Hematopoietic multipotent progenitor cell treated with erythropoietin and hydrocortisone succinate and interleukin-3 and kit ligand, for 6 days (in vitro differentiated cells): ENCODE measurements around the gene INPP5D.

Experiments
- DNase-seq: peaks from one replicate; pipeline ENCODE4 v3.0.0-alpha.2; 2015

INPP5D gene

DNA sequence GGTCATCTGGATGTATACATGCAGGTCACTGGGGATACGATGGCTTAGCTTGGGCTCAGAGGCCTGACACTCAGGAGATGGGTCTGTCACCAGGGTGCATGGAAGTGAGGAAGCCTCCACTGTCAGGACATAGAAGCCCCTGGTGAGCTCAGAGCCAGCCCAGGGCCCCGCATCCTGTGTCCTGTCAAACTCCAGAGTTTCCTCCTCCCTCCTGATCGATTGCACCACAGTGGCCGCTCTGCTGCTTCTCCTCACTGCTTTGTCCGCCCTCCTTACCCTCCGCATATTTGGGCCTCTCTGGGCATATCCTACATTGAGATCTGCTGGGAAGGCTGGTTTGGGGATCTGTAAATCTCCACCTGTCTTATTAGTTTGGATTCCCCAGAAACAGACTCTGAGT, 153.8 kb downstream of the INPP5D start:
- DNase-seq = no peak

DNA sequence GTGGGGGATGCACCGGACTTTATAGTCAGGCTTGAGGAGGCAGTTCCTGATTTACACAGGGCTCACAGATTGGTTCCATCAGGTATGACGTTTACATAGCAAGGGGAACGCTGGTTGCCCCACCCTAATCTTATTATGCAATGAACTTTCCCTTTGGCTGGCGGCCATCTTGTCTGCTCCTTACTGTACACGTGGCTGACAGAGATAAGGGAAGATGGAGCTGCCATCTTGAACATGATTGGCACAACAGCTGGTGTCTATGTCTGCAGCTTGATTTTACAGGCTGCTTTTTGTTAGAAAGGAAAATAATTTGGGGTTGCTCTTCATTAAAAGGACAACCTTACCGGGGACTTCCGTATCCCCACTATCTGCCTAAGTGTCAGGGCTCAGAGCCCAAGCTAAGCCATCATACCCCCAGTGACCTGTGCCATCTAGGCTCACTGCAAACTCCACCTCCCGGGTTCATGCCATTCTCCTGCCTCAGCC, 157.8 kb downstream of the INPP5D start:
- peak; percentile 97 for DNase-seq

DNA sequence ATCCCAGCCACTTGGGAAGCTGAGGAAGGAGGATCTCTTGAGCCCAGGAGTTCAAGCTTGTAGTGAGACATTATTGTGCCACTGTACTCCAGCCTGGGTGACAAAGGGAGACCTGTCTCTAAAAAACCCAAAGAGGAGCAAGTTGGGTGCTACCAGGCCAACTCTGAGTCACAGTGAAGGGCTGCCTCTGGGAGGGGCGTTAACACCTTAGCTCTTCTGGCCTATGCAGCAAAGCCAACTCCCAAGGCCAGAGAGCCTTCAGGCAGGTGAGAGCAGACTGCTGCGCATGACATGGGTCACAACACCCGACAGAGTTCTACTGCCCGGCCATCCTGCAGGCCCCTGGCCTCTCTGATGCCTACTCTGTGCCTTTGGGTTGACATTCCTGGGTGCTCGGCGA, 158.7 kb downstream of the INPP5D start:
- no peak for DNase-seq

DNA sequence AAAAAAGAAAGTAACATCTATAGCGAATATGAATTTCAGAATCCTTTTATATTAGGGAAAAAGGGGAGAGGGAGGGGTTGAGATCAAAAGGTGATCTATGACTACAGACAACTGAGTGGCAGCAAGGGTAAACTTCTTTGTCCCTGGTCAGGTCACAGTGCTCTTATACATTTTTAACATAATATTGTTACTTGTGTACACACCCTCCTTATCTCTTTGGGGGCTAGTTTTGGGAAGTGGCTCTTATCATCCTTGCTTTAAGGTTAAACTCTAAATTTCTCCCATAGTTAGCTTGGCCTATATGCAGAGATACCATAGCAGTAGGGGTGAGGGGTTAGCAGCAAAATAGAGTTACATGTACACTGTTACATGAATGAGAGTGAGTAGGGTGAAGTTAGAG, 159.7 kb downstream of the INPP5D start:
- DNase-seq = peak; percentile 62

DNA sequence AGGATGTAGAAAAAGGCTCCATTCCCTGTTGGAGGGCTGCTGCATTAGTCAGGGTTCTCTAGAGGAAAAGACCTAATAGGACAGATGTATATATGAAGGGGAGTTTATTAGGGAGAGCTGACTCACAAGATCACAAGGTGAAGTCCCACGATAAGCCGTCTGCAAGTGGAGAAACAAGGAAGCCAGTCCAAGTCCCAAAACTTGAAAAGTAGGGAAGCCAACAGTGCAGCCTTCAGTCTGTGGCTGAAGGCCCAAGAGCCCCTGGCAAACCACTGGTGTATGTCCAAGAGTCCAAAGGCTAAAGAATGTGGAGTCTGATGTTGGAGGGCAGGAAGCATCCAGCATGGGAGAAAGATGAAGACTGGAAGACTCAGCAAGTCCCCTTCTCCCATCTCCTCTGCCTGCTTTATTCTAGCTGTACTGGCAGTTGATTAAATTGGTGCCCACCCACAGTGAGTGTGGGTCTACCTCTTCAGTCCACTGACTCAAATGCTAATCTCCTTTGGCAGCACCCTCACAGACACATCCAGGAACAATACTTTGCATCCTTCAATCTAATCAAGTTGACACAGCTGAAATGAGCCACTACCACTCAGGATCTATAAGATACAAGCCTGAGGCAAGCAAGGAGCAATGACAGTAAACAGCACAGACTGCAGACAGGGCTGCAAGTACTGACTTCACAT, 161.4 kb downstream of the INPP5D start:
- DNase-seq = peak; percentile 70

DNA sequence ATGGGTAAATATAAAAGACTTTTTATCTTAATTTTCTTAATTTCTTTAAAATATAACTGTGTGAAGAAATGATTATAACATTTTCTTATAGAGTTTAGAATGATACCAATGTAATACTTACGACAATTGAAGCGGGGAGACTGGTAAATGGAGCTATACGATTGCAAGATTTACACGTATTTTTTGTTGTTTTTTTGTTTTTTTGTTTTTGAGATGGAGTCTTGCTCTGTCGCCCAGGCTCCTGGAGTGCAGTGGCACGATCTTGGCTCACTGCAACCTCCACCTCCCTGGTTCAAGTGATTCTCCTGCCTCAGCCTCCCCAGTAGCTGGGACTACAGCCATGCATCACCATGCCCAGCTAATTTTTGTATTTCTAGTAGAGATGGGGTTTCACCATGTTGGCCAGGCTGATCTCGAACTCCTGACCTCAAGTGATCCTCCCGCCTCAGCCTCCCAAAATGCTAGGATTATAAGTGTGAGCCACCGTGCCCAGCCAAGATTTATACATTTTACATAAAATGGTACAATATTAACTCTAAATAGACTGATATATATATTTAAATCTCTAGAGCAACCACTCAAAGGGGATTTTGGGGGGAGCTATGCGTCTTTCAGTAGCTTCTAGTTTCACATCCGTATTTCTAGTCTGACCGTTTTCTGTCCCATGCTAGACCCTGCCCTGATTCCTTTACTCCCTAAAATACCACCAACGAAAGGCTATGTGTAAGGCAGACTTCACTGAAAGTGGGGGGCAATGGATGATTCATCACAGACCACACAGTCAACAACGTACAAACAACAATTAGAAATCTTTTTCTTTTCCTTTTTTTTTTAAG, 163.1 kb downstream of the INPP5D start:
- no peak for DNase-seq

DNA sequence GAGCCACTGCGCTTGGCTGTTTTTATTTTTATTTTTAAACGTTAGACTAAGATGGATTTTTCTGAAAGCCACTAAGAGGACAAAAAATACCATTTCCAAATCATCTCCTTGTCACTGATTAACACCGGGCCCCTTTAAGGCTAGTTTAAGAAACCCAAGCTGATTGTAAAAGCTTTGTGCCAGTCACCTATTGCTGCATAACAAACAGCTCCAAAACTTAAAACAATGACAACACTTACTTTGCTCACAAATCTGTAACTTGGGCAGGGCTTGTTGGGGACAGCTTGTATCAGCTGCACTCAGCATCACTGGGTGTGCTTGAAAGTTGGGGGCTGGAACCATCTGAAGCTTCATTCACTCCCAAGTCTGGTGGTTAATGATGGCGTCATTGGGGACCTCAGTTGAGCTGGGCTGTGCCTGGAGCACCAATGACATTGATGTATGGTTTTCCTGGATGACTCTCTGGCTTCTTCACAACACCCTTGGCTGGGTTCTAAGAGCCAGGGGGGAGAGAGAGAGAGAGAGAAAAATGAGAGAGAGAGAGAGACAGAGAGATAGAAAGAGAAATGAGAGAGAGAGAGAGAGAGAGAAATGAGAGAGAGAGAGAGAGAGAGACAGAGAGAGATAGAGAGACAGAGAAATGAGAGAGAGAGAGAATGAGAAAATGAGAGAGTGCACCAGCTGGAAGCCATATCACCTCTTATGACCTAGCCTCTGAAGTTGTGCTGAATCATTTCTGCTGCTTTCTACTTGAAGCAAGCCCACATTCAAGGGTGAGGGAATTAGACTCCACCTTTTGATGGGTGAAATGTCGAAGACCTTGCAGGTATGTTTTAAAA, 165.3 kb downstream of the INPP5D start:
- peak; percentile 61 for DNase-seq

DNA sequence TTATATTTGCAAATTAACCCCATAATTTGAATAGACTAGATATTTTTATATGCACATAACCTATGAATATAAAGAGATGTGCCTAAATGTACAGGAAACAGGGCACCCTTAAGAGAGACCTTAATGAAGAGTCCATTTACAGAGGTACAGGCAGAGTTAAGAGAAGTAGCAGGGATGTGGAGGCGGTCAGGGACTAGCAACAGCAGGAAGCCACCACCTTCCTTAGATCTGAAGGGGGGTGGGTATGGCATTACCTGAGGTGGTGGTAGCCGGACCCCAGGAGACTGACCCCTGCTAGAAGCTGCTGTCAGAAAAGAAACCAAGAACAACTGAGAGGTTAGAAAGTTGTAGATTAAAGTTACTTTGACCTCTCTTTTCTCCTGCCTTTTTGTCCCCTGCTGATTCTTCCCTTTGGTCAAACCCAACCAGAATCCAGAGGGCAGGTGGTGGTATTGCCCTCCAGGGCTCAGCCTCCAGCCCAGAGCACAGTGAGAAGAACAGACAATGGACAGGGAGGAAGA, 166.4 kb downstream of the INPP5D start:
- DNase-seq = no peak

DNA sequence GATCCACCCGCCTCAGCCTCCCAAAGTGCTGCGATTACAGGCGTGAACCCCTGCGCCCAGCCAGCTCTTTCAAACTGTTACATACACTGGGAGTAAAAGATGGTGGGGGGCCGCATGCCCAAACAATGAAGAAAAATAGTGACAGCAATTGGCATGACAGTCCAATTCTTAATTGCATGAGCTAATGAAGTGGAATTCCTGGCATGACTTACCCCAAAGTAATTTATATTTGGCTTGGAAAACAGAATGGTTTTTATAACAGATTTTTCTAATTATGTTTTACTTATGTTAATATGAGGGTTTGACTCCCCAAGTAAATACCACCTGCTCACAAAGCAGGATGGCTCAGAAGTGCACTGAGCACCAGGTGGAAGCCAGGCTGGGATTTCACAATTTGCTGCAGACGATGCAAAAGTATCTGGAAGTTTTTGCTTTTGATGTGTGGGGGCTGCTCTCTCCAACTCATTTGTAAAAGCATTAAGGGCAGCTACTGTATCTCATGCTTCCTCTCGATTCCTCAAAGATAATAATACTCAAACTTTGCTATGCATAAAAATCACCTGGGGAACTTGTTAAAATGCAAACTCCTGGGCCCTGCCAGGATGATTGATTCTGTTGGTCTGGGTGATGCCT, 167.3 kb downstream of the INPP5D start:
- DNase-seq = no peak

DNA sequence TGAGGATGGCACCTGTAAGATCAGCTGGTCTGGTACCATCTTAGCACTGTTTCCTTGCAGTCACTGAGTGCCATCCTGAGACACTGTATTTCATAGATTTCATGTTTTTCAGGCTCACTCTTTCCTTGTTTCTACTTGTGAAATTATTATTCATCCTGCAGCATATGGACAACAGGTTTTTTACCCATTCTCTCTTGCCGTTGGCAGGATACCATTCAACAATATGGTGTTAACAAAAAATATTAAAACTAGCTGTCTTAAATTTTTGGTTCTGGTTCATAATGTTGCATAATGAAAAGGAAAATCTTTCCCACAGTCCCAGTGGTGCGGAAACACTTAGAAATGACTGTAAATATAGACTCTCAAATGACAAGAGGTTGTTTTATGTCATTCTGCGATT, 168.2 kb downstream of the INPP5D start:
- no peak for DNase-seq

DNA sequence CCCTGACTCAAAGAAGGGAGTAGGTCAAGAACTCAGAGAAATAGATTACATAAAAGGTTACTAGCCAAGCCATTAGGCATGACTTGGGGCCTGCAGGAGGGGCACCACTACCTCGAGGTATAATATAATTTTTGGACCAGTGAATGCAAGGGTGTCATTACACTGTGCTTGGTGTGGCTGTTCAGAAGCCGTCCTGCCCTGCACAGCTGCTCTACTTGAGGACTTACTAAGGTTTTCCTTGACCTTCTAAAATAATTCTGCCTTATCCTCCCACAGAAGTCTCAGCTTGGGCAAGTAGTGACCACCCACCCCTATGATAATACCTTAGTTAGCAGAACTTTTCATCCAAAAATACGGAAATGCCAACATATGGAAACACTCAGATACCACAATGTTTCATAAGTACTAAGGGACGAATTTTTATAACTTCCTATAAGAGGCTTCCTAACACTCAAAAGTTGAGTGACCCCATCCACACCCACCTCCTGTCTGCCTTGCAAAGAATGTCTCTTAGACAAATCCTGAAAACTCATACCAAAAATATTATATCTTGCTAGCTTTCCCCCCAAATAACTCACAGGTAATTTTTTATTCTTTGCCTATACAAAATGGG, 173.6 kb downstream of the INPP5D start:
- no peak for DNase-seq

DNA sequence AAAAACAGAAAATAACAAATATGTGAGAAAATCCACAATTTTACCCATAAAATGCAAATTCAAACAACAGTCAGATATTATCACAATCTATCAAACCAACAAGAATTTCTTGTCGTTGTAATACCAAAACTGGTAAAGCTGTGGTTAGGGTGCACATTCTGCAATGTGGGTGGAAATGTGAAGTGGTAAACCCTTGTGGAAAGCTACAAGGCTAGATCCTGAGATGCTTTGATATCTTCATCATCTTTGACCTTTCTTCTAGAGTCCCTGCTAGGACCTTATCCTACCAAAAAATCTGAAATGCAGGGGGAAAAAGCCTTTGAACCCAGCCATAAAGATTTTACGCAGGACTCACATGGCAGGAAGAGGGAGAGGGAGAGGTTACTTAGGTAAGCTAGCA, 174.1 kb downstream of the INPP5D start:
- DNase-seq = no peak

DNA sequence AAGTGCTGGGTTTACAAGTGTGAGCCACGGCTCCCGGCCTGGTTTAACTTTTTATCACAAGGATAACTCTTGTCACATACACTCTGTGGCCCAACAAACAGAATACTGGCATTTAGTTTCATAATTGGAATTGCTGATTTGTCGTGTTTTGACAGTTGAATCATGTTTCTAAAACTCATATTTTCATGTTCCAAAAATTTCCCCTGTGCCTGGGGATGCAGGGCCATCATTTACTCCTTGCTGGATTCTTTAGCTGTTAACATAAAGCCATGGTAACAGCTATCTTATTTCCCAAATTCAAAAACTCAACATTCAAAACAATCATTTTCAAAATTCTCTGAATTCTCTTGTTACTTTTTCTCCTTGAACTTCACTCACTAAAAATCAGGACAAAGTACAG, 174.9 kb downstream of the INPP5D start:
- no peak for DNase-seq

DNA sequence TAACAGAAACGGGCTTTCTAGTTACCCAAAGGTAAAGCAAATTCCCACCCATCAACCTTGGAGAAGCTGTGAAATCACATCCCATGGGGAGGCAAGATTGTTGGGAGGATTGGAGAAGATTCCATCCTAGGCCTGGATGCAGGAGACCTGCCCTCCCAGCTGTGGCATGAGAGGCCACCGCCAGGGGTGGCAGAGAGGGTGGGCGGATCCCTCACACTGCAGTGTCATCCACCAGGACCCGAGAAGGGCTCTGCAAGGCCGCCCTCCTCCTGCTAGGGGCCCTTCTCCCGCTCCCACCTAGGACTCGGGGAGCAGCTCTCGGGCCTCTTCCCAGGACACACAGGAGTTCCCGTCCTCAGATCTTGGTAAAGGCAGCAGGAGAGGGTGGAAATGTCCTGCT, 175.8 kb downstream of the INPP5D start:
- no peak for DNase-seq

DNA sequence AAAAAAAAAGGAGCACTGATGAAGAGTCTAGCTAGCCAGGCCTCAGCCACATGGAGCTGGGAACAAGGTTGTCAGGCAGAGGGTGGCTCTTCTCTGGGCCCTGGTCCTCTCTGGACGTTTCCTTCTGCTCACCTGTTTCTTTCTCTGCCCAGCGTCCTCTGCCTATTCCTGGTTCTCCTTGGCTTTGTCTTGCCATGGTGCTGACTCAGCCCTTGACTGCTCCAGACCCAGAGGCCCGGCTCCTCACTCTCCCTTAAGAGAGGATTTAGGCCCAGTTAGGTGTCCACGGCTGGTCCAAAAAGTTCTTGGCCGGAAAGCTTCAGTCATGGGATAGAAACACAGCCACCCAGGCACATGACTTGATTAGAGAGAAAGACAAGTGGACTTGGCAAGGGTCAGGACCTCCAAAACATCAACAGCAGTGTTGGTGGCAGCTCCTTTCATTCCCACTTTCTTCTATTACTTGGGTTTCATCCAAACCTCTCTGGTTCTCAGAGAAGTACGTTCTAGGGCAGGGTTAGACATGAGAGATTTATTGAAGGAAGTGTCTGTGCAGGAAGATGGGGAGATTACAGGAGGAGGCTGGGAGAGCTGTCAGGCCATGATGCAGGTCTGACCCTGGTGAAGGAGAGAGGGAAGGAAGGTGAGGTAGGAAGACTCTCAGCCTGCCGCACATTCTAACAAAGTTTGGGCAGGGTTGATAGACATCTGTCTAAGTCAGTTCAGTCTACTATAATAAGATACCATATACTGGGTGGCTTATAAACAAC, 176.9 kb downstream of the INPP5D start:
- no peak for DNase-seq

DNA sequence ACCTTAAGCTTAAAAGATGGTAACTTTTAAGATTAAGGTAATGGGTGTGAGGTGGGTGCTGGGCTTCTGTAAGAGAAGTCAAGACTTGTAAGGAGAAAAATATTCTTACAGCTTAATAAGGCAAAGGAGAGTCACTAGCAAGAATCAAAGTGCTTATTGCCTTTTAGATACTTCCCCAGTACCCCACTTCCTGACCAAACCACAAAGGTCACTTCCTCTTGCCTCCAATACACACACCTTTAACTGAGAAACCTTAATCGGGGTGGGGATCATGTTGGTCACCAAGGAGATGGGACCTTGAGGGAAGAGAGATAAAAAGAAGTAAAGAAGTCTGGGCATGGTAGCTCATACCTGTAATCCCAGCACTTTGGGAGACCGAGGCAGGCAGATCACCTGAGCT, 180.8 kb downstream of the INPP5D start:
- no peak for DNase-seq

DNA sequence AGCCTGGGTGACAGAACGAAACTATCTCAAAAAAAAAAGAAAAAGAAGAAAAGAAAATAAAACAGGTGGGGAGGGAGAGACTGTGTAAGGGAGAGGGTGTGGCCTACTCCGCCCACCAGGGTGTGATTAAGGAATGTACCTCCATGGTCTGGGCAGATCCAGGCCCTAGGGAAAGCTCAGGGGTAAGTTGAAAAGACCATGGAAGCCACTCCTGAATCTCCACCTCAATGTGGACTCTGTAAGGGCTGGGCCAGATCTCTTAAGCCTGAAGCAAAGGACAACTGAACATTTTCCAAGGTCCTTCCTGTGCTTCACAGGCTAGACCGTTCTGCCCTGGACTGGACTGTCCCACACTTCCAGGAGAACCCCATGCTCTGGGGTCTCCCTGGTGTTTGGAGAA, 181.7 kb downstream of the INPP5D start:
- no peak for DNase-seq

DNA sequence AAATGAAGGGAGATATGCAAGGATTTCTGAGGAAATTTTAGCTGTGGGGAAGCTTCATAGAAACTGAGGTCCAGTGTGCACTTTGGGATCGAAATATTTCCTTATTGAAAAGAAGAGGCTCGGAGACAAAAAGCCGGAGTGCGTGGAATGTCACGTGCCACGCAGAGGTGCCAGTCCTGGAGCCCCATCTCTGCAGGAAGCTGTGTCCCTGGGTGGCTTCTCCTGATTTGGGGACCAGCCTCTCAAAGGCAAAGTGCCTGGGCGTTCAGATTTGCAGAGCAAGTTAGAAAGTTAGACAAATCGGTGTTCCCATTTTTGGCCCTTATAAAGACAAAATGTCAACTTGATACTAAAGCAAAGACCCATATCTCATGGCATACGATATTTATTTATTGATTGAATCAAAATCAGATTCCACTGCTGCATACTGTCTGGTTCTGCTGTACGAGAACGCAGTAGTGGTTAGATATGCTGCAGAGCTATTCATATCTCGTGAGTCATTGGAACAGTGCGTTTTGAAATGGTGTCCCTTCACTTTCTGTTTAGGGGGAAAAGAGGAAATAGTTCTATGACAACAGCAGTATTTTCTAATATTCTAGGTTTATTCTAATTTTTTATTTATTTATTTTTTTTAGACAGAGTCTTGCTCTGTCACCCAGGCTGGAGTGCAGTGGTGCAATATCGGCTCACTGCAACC, 182.2 kb downstream of the INPP5D start:
- DNase-seq = peak; percentile 76

DNA sequence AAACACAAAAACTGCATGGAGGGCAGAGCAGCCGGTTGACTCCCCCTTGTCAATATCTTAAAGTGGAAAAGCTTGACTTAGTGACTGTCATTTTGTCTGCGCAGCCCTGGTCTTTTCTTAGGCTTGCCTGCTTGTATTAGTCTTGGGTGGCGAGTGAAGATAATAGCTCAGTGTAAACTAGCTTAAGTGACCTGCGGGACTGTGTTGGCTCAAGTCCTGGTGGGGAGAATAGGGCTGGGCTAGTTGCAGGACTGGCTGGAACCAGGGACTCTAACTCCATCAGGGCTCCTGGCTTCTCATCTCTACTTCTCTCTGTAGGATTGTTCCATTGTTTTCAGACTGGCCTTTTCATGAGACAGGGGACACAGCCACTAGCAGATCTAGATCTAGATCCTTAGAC, 183.2 kb downstream of the INPP5D start:
- DNase-seq = no peak

DNA sequence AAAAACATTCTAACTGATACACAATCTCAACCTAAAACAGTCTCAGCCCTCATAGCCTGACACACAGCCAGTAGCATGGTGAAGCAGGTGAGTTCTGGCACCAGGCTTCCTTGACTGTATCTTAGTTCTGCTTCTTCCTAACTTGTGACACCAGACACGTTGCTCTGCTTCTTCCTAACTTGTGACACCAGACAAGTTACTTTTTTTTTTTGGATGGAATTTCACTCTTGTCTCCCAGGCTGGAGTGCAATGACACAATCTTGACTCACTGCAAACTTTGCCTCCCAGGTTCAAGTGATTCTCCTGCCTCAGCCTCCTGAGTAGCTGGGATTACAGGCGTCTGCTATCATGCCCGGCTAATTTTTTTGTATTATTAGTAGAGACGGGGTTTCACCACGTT, 184.7 kb downstream of the INPP5D start:
- no peak for DNase-seq

DNA sequence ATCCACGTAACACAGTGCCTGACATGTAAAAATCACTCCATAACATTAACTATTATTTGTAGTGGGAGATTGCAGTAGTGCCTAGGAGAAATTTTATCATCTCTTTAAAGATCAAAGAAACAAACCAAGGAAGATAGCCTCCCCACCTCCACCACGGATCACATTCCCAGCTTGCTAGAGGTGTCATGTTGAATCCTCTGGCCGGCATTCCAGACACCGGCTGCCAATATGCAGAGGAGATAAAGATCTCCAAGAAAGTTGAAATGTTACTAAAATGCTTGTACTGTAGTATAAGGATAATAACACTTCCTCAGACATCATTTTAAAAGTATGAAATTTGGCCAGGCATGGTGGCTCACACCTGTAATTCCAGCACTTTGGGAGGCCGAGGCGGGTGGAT, 185.3 kb downstream of the INPP5D start:
- DNase-seq = no peak
